Stimulated activated CD8-positive, alpha-beta memory T cell treated with anti-CD3 and anti-CD28 coated beads, Interleukin-7, amount 100 ng/mL, for 1 hour (primary cell): ENCODE data around the gene ATP6V0B.

Experiments used
- DNase-seq, 2 donors: peaks; one replicate each; pipeline ENCODE4 v3.0.0-alpha.2; 2020; ENCODE audit warnings: low read depth in 2 of 2

The ATP6V0B gene

GRCh38 chr1:43946236-43947060 lies 28.3 kb upstream of the ATP6V0B start, which contains the start of gene IPO13:
TSS of gene IPO13 (plus strand) at chr1:43946950. CDS start at chr1:43947601, 651 bp downstream.
- peak; percentile 82 to 90 for DNase-seq

GRCh38 chr1:43947061-43947873 lies 27.5 kb upstream of the ATP6V0B start:
- DNase-seq = no peak

GRCh38 chr1:43947874-43948437 lies 26.8 kb upstream of the ATP6V0B start:
- no peak for DNase-seq

GRCh38 chr1:43949678-43950077 lies 25.1 kb upstream of the ATP6V0B start:
- no peak for DNase-seq

GRCh38 chr1:43951021-43951985 lies 23.5 kb upstream of the ATP6V0B start:
- no peak for DNase-seq

GRCh38 chr1:43952731-43953346 lies 21.9 kb upstream of the ATP6V0B start:
- no peak for DNase-seq

GRCh38 chr1:43953361-43953760 lies 21.4 kb upstream of the ATP6V0B start:
- DNase-seq = no peak

- no peak for DNase-seq
Measured at GRCh38 chr1:43954036-43954435, 20.7 kb upstream of the ATP6V0B start.

GRCh38 chr1:43956234-43956633 lies 18.5 kb upstream of the ATP6V0B start:
- no peak for DNase-seq

GRCh38 chr1:43957407-43958040 lies 17.2 kb upstream of the ATP6V0B start:
- no peak for DNase-seq

- no peak for DNase-seq
Measured at GRCh38 chr1:43958351-43959255, 16.2 kb upstream of the ATP6V0B start.

GRCh38 chr1:43960798-43961197 lies 14.0 kb upstream of the ATP6V0B start:
- no peak for DNase-seq

- no peak for DNase-seq
Measured at GRCh38 chr1:43961692-43962091, 13.1 kb upstream of the ATP6V0B start.

GRCh38 chr1:43962324-43962723 lies 12.4 kb upstream of the ATP6V0B start:
- no peak for DNase-seq

- DNase-seq = no peak
Measured at GRCh38 chr1:43963006-43963405, 11.8 kb upstream of the ATP6V0B start.

- no peak for DNase-seq
Measured at GRCh38 chr1:43963890-43964289, 10.9 kb upstream of the ATP6V0B start.

- no peak for DNase-seq
Measured at GRCh38 chr1:43965316-43965715, 9.4 kb upstream of the ATP6V0B start.

GRCh38 chr1:43968348-43968948 lies 6.3 kb upstream of the ATP6V0B start:
- no peak for DNase-seq

- DNase-seq = no peak
Measured at GRCh38 chr1:43969416-43969745, 5.4 kb upstream of the ATP6V0B start.
